Smooth muscle cell (in vitro differentiated cells): ENCODE measurements around the gene HAAO. TPM values are rescaled to one million over a fixed set of nuclear protein-coding genes. Genes with fewer than 3 reads are reported as not detected.

Experiments
- DNase-seq: peaks from one replicate; lab custom pipeline; 2025; ENCODE audit not compliant: unreplicated experiment; lab: John Stamatoyannopoulos, UW
- H2AFZ ChIP-seq: fragments of 200-600 bp; sonication (generic); 2 replicates; pipeline ENCODE4 v1.6.0; 2016; ENCODE audit warnings: antibody characterized with exemption, low read depth, mild to moderate bottlenecking
- H3F3A ChIP-seq: fragments of 200-600 bp; sonication (generic); 2 replicates; pipeline ENCODE4 v1.6.0; 2017; ENCODE audit warnings: antibody characterized with exemption, low read depth
- H3K27ac ChIP-seq: fragments of 200-600 bp; sonication (generic); 2 replicates; pipeline ENCODE4 v1.5.1; 2016; ENCODE audit warnings: low read depth, mild to moderate bottlenecking
- H3K27me3 ChIP-seq: fragments of 200-600 bp; sonication (generic); 2 replicates; pipeline ENCODE4 v1.6.1; 2016; ENCODE audit warnings: low read depth, mild to moderate bottlenecking
- H3K36me3 ChIP-seq: fragments of 200-600 bp; sonication (generic); 2 replicates; pipeline ENCODE4 v1.5.1; 2016; ENCODE audit warnings: low read depth
- H3K4me1 ChIP-seq: fragments of 200-600 bp; sonication (generic); 2 replicates; pipeline ENCODE4 v1.5.1; 2016; ENCODE audit warnings: low read depth
- H3K4me2 ChIP-seq: fragments of 200-600 bp; sonication (generic); 2 replicates; pipeline ENCODE4 v1.6.0; 2016; ENCODE audit warnings: mild to moderate bottlenecking
- H3K4me3 ChIP-seq: fragments of 200-600 bp; sonication (generic); 2 replicates; pipeline ENCODE4 v1.5.1; 2016; ENCODE audit warnings: mild to moderate bottlenecking
- H3K79me2 ChIP-seq: fragments of 200-600 bp; sonication (generic); 2 replicates; pipeline ENCODE4 v1.6.0; 2016; ENCODE audit warnings: low read depth, mild to moderate bottlenecking
- H3K9ac ChIP-seq: fragments of 200-600 bp; sonication (generic); 2 replicates; pipeline ENCODE4 v1.6.0; 2016; ENCODE audit warnings: low read depth
- H3K9me3 ChIP-seq: fragments of 200-600 bp; sonication (generic); replicated peaks from 2 replicates; pipeline ENCODE4 v1.5.1; 2016; ENCODE audit warnings: low read depth
- H4K20me1 ChIP-seq: fragments of 200-600 bp; sonication (generic); 2 replicates; pipeline ENCODE4 v1.6.0; 2016; ENCODE audit warnings: low read depth
- WGBS: methylation state at CpG from one replicate; pipeline ENCODE4 v1.1.7; 2016; ENCODE audit warnings: low lambda C conversion rate; 5-methylcytosine and 5-hydroxymethylcytosine counted together
- polyA plus RNA-seq: library from polyadenylated mRNA; unstranded; fragments of >200 nt; fragmentation: Nextera tagmentation; extraction: Ambion mirVana; gene quantifications from 2 replicates; pipeline ENCODE4 v1.2.1, GENCODE V29; 2016
- total RNA-seq: library from RNA; depleted of rRNA; stranded (reverse); fragments of >200 nt; gene quantifications from 2 replicates; pipeline ENCODE4 v1.2.3, GENCODE V29; 2014
- TF ChIP-seq, protein P1 (sequence below): fragments of 200-600 bp; sonication (generic); IDR thresholded peaks from 2 replicates; pipeline ENCODE4 v1.5.1; 2017; ENCODE audit warnings: borderline replicate concordance, mild to moderate bottlenecking, antibody characterized with exemption; ENCODE audit not compliant: insufficient read depth, poor library complexity, severe bottlenecking

The HAAO gene
- total and polyA plus RNA-seq, 2 experiments from 2014 or later = 4.5 to 10.3 TPM

DNA sequence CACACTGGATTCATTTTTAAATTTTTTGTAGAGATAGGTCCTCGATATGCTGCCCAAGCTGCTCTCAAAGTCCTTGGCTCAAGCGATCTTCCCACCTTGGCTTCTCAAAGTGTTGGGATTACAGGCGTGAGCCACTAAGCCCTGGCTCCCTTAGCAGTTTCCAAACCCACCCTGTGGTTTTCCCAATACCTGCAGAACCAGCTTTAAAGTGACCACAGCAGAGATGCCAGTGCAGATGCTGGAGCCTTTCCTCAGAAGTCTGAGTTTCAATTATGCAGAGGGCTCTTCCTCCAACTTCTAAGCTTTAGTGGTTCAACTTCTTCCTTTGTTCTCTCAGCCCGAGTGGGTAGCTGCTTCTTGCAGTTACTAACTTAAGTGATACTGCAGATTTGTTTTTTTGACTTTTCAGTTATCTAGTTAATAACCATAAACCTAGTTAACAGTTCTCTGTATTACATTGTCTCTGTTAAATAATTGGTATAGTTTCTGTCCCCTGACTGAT is 8.1 kb upstream of the HAAO start:
- Histone ChIP-seq H3F3A (no peaks in the 10 kb centered on the region), H3K27me3 (no peaks in the 10 kb centered on the region), H4K20me1 (no peaks in the 10 kb centered on the region), H2AFZ (no peak overlapping the region), H3K36me3 (no peaks in the 10 kb centered on the region), H3K4me3 (no peak overlapping the region), H3K4me2 (no peak overlapping the region), H3K9ac (no peak overlapping the region), H3K4me1 (no peaks in the 10 kb centered on the region), H3K9me3 (no peaks in the 10 kb centered on the region), H3K79me2 (no peaks in the 10 kb centered on the region), H3K27ac (no peak overlapping the region)
- WGBS = 77% methylated on average over 4 of the region's 4 CpGs
- no peak for DNase-seq
- TF ChIP-seq, protein P1, sequence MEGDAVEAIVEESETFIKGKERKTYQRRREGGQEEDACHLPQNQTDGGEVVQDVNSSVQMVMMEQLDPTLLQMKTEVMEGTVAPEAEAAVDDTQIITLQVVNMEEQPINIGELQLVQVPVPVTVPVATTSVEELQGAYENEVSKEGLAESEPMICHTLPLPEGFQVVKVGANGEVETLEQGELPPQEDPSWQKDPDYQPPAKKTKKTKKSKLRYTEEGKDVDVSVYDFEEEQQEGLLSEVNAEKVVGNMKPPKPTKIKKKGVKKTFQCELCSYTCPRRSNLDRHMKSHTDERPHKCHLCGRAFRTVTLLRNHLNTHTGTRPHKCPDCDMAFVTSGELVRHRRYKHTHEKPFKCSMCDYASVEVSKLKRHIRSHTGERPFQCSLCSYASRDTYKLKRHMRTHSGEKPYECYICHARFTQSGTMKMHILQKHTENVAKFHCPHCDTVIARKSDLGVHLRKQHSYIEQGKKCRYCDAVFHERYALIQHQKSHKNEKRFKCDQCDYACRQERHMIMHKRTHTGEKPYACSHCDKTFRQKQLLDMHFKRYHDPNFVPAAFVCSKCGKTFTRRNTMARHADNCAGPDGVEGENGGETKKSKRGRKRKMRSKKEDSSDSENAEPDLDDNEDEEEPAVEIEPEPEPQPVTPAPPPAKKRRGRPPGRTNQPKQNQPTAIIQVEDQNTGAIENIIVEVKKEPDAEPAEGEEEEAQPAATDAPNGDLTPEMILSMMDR = no peak

DNA sequence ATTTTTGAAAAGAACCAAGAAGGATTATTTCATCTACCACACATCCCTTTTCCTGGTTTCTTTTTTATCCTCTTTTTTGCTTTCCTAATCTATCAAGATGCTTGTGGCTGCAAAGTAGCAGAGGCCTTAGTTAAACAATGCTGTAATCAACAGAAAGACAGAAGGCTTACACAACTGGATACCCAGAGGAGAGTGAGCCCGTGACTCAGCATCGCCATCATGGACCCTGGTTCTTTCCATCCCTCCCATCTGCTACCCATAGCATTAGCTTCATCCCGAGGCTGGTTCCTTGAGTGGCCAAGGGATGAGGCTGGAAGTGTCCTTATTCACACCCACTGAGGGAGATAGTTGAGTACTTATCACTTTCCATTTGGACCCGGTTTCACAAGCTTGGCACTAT is 7.5 kb upstream of the HAAO start:
- H3K4me3 ChIP-seq = no peak overlapping the region
- no peak for DNase-seq
- TF ChIP-seq, protein P1 = no peak
- no peak overlapping the region for H3K9ac ChIP-seq
- H3K9me3 ChIP-seq = no peaks in the 10 kb centered on the region
- no peaks in the 10 kb centered on the region for H4K20me1 ChIP-seq
- H3K27ac ChIP-seq = no peak overlapping the region
- whole genome bisulfite sequencing = 79% methylated on average over 4 of the region's 4 CpGs
- no peak overlapping the region for H2AFZ ChIP-seq
- no peaks in the 10 kb centered on the region for H3K36me3 ChIP-seq
- H3K4me2 ChIP-seq = no peak overlapping the region
- no peaks in the 10 kb centered on the region for H3K79me2 ChIP-seq
- no peaks in the 10 kb centered on the region for H3K27me3 ChIP-seq
- no peaks in the 10 kb centered on the region for H3F3A ChIP-seq
- no peaks in the 10 kb centered on the region for H3K4me1 ChIP-seq

DNA sequence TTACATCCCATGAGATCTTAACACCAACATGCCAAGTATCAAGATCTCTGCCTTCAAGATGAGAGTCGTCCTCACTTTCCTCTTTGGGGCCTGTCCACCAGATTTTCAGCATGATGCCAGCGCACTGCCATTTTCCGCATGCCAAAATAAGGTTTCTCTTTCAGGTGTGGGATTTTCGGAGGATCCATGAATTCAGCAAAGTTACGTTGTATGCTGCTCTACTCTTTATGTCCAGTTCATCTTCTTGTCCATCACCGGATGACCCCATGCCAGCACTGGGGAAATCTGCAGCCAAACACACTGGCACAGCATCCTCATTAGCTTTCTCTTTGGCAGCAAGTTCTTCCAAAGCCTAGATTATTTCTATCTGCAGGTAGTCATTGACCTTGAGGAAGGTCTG is 4.9 kb upstream of the HAAO start:
- H3K9me3 ChIP-seq = no peaks in the 10 kb centered on the region
- DNase-seq = no peak
- H3K27me3 ChIP-seq = no peaks in the 10 kb centered on the region
- H4K20me1 ChIP-seq = no peaks in the 10 kb centered on the region
- no peak overlapping the region for H2AFZ ChIP-seq
- peaks cover 11% of the 10 kb centered on the region for H3K4me1 ChIP-seq
- H3K36me3 ChIP-seq = no peaks in the 10 kb centered on the region
- no peak overlapping the region for H3K9ac ChIP-seq
- no peak overlapping the region for H3K4me2 ChIP-seq
- 86% methylated on average over 6 of the region's 6 CpGs for WGBS
- H3F3A ChIP-seq = peaks cover 9% of the 10 kb centered on the region
- H3K4me3 ChIP-seq = no peak overlapping the region
- no peaks in the 10 kb centered on the region for H3K79me2 ChIP-seq
- no peak overlapping the region for H3K27ac ChIP-seq
- TF ChIP-seq, protein P1 = no peak
